Naive B cell (primary cell): ENCODE measurements around the gene KSR2. TPM values are rescaled to one million over a fixed set of nuclear protein-coding genes. Genes with fewer than 3 reads are reported as not detected.

ENCODE experiments used
- ATAC-seq, 2 donors: fragments of 150-1000 bp; cut with Tn5 transposase; 2 replicates each; pipeline ENCODE4 v1.10.0; 2021; ENCODE audit warnings: low read depth in 2 of 2, mild to moderate bottlenecking in 2 of 2, moderate library complexity in 2 of 2
- DNase-seq: peaks from one replicate; pipeline ENCODE4 v3.0.0; 2022
- H3K27ac Mint-ChIP-seq, 6 donors: one replicate each; pipeline ENCODE4 v1.8.0; 2020 to 2022; ENCODE audit warnings: mild to moderate bottlenecking in 6 of 6, mixed read lengths in 6 of 6, moderate library complexity in 5 of 6, inconsistent platforms in 2 of 6
- H3K27me3 Mint-ChIP-seq, 3 donors: one replicate each; pipeline ENCODE4 v1.8.0; 2021 to 2022; ENCODE audit warnings: mixed read lengths in 3 of 3, mild to moderate bottlenecking in 1 of 3
- H3K36me3 Mint-ChIP-seq, 2 donors: one replicate each; pipeline ENCODE4 v1.8.0; 2020 to 2022; ENCODE audit warnings: mixed read lengths in 2 of 2, inconsistent platforms in 1 of 2, mild to moderate bottlenecking in 1 of 2
- H3K4me1 Mint-ChIP-seq, 3 donors: one replicate each; pipeline ENCODE4 v1.8.0; 2020 to 2022; ENCODE audit warnings: mixed read lengths in 3 of 3, inconsistent platforms in 1 of 3, mild to moderate bottlenecking in 1 of 3, moderate library complexity in 1 of 3
- H3K4me3 Mint-ChIP-seq, 8 donors: one replicate each; pipeline ENCODE4 v1.8.0; 2020 to 2022; ENCODE audit warnings: mild to moderate bottlenecking in 8 of 8, mixed read lengths in 8 of 8, moderate library complexity in 8 of 8, inconsistent platforms in 2 of 8
- H3K9me3 Mint-ChIP-seq, 7 donors: one replicate each; pipeline ENCODE4 v1.8.0; 2020 to 2022; ENCODE audit warnings: mixed read lengths in 7 of 7, mild to moderate bottlenecking in 5 of 7, inconsistent platforms in 2 of 7, moderate library complexity in 1 of 7
- polyA plus RNA-seq, 6 donors: library from polyadenylated mRNA; unstranded; fragments of 300-500 nt; fragmentation: Illumina TruSeq; gene quantifications; one replicate each; pipeline ENCODE4 v1.2.3, GENCODE V29; 2021; ENCODE audit warnings: low read depth in 6 of 6

KSR2 gene
- polyA plus RNA-seq, 6 donors from 2014 or later: not detected

DNA sequence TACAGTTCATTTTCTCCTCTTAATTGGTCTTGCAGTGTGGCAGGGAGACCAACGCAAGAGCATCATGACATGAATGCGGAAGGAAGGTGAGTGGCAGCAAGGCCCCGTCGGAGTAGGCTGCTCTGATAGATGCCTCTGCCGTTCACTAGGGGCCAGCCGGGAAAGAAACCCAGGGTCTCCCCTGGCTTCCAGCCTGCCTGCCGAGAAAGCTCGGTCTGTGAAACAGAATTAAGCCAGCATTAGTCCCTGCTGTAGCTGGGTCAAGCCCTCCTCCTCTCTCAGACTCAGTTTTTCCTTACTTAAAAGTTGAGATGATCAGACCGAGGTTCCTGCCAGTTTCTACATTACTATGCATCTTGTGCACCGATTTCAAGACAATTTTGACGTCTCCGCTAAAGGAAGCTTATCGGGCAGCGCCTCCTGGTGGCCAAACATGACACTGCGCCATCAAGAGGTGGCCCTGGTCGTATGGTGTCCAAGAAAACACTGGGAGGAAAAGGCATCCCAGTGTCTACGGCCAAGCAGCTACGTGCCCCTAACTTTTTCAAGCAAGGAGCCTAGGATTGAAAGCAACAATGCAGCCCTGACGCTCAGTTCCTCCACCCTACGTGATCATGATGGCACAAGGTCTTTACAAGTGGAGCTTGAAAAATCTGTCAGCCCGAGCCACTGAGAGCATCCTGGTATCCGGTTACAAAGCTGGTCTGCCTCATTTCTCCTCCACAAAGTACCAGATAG is 131.6 kb downstream of the KSR2 start:
- peak overlapping the region in 5 of 8 donors; percentile 22 to 67 (median 40) for H3K4me3 Mint-ChIP-seq

GRCh38 chr12:117836476-117836875 is 132.3 kb downstream of the KSR2 start:
- ATAC-seq (no peak), DNase-seq (no peak)
- H3K27me3 Mint-ChIP-seq: peaks cover 16 to 23% (median 21%) of the 10 kb centered on the region in 3 donors
- no peaks in the 10 kb centered on the region for H3K36me3 Mint-ChIP-seq
- peaks cover 0 to 9% (median 6%) of the 10 kb centered on the region in 3 donors for H3K4me1 Mint-ChIP-seq
- no peak overlapping the region for H3K27ac Mint-ChIP-seq
- H3K9me3 Mint-ChIP-seq: peaks cover 0 to 2% (median 0%) of the 10 kb centered on the region in 7 donors
- H3K4me3 Mint-ChIP-seq: no peak overlapping the region

More for the DNA sequence above, 131.6 kb downstream of the KSR2 start:
- peak overlapping the region in 1 of 6 donors; percentile 12 for H3K27ac Mint-ChIP-seq
- peak; percentile 35 to 36 for ATAC-seq
- H3K4me1 Mint-ChIP-seq: peaks cover 0 to 9% (median 6%) of the 10 kb centered on the region in 3 donors
- no peaks in the 10 kb centered on the region for H3K36me3 Mint-ChIP-seq
- peaks cover 22 to 23% (median 23%) of the 10 kb centered on the region in 3 donors for H3K27me3 Mint-ChIP-seq
- DNase-seq: peak; percentile 33
- peaks cover 0 to 2% (median 0%) of the 10 kb centered on the region in 7 donors for H3K9me3 Mint-ChIP-seq

DNA sequence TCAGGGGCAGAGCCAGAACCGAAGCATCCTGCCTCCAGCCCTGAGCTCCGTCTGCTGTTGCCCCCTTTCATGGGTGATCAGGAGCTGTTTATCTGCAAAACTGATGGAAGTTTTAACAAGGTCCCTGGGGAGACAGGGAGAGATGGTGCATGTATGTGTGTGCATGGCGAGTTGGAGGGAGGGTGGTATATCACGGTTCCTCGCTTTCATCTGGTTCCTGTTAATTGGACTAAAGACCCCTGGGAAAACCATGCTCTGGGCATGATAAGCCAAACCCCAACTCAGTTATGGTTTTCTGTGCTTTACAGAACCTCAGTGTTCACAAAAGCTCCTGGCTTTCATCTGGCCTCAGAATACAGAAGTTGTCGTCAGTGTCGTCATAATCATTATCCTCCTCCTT is 133.6 kb downstream of the KSR2 start:
- peaks cover 0 to 9% (median 6%) of the 10 kb centered on the region in 3 donors for H3K4me1 Mint-ChIP-seq
- H3K9me3 Mint-ChIP-seq: peaks cover 0 to 12% (median 4%) of the 10 kb centered on the region in 7 donors

DNA sequence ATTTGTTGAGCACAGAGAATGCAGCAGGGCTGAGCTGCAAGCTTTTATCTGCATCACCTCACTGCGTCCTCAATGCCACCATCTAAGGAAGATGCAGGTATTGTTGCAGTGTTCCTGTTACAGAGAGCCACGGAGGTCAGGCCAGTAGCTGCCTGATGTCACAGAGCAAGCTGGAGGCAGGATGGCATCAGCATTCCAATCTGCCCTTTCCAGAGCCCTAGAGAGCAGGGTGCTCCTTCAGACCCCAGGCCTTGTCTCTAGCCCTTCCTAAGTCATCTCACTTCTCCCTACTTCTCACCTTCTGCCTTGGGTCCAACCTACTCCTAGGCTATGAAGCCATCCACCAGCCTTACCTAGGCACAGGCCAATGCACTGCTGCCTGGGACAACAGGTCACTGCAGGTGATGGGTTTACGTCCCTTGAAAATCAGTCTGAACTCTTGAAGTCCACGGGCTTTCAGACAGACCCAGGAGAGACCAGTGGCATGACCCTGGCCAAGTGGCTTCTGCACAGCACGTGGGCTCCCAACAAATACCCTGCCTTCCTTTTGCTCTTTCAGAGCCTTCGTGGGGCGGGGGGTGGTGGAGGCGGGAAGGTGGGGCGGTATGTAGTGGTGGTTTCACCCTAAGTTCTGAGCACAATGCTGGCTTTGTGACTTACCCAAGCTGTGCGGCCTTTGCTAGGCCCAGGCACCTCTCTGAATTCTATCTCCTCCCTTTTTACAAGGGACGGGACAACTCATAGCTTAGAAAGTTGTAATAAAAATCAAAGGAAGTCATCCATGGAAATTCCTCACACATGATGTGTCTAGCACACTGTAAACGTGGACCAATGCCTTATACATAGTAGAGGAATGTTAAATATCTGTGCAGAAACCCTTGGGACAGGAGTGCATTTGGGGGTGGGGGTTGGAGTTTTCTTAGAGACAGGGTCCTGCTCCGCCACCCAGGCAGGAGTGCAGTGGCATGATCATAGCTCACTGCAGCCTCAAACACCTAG is 136.0 kb downstream of the KSR2 start:
- DNase-seq: no peak
- H3K4me3 Mint-ChIP-seq: no peak overlapping the region
- H3K4me1 Mint-ChIP-seq: peaks cover 0 to 9% (median 6%) of the 10 kb centered on the region in 3 donors
- ATAC-seq: no peak
- peaks cover 0 to 10% of the 10 kb centered on the region in 2 donors for H3K36me3 Mint-ChIP-seq
- H3K27me3 Mint-ChIP-seq: peaks cover 15 to 16% (median 16%) of the 10 kb centered on the region in 3 donors
- H3K27ac Mint-ChIP-seq: peak overlapping the region in 1 of 6 donors; percentile 62
- peaks cover 9 to 35% (median 19%) of the 10 kb centered on the region in 7 donors for H3K9me3 Mint-ChIP-seq

More for the DNA sequence above, 133.6 kb downstream of the KSR2 start:
- ATAC-seq (no peak), DNase-seq (no peak)
- Mint-ChIP-seq H3K27me3 (peaks cover 16 to 23% (median 21%) of the 10 kb centered on the region in 3 donors), H3K4me3 (no peak overlapping the region), H3K36me3 (no peaks in the 10 kb centered on the region), H3K27ac (no peak overlapping the region)

- no peaks in the 10 kb centered on the region for H3K4me1 Mint-ChIP-seq
- peaks cover 0 to 3% (median 3%) of the 10 kb centered on the region in 3 donors for H3K27me3 Mint-ChIP-seq
- no peak for DNase-seq
- H3K9me3 Mint-ChIP-seq: peaks cover 9 to 43% (median 20%) of the 10 kb centered on the region in 7 donors
- no peak for ATAC-seq
- H3K4me3 Mint-ChIP-seq: no peak overlapping the region
- H3K36me3 Mint-ChIP-seq: peaks cover 0 to 10% of the 10 kb centered on the region in 2 donors
- no peak overlapping the region for H3K27ac Mint-ChIP-seq
Observed at GRCh38 chr12:117830471-117830870, 138.3 kb downstream of the KSR2 start.

DNA sequence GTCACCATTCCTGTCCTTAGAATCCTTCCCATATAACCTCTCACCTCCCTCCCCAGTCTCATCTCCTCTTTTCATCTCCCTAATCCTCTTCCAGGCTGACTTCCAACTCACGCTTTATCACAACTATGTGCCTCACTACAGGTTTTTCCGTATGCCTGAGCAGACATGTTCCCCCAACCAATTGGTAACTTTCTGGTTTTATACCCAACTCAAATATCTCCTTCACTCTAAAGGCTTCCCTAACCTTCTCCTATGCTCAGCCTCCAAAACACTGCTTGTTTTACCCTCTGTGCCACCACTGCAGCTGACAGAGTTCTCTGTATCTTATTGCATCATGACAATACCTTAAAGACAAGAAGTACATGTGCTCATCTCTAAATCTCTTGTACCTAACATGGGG is 139.7 kb downstream of the KSR2 start:
- Mint-ChIP-seq H3K4me3 (no peak overlapping the region), H3K36me3 (peaks cover 0 to 10% of the 10 kb centered on the region in 2 donors), H3K27me3 (peaks cover 0 to 5% (median 3%) of the 10 kb centered on the region in 3 donors), H3K4me1 (no peaks in the 10 kb centered on the region), H3K9me3 (peaks cover 9 to 43% (median 23%) of the 10 kb centered on the region in 7 donors), H3K27ac (no peak overlapping the region)
- DNase-seq (no peak), ATAC-seq (no peak)

GRCh38 chr12:117827660-117828059 is 141.1 kb downstream of the KSR2 start:
- DNase-seq (no peak), ATAC-seq (no peak)
- H3K27ac Mint-ChIP-seq: no peak overlapping the region
- H3K4me3 Mint-ChIP-seq: no peak overlapping the region
- peaks cover 13 to 43% (median 28%) of the 10 kb centered on the region in 7 donors for H3K9me3 Mint-ChIP-seq
- no peaks in the 10 kb centered on the region for H3K4me1 Mint-ChIP-seq
- H3K36me3 Mint-ChIP-seq: peaks cover 0 to 17% of the 10 kb centered on the region in 2 donors
- H3K27me3 Mint-ChIP-seq: peaks cover 8 to 11% (median 11%) of the 10 kb centered on the region in 3 donors

DNA sequence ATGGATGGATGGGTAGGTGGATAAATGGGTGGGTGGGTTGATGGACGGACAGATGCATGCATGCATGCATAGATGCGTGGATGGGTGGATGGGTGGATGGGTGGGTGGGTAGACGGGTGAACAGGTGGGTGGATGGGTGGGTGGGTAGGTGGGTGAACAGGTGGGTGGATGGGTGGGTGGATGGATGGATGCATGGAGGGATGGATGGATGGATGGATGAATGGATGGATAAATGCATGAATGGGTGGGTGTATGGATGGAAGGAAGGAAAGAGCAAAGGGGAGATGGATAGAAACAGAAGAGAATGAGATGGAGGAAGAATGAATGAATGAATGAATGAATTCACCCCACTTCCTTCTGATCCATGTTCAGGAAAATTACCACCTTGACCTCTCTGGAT is 143.0 kb downstream of the KSR2 start:
- DNase-seq: no peak

GRCh38 chr12:117821480-117822175 is 147.2 kb downstream of the KSR2 start:
- Mint-ChIP-seq H3K9me3 (peaks cover 2 to 21% (median 5%) of the 10 kb centered on the region in 7 donors), H3K4me1 (no peaks in the 10 kb centered on the region), H3K27me3 (peaks cover 8 to 17% (median 10%) of the 10 kb centered on the region in 3 donors), H3K4me3 (no peak overlapping the region), H3K27ac (no peak overlapping the region), H3K36me3 (peaks cover 0 to 8% of the 10 kb centered on the region in 2 donors)
- ATAC-seq (no peak), DNase-seq (no peak)

More for the DNA sequence above, 143.0 kb downstream of the KSR2 start:
- H3K9me3 Mint-ChIP-seq: peaks cover 14 to 37% (median 26%) of the 10 kb centered on the region in 7 donors
- H3K4me1 Mint-ChIP-seq: no peaks in the 10 kb centered on the region
- no peak for ATAC-seq
- no peak overlapping the region for H3K4me3 Mint-ChIP-seq
- peaks cover 0 to 17% of the 10 kb centered on the region in 2 donors for H3K36me3 Mint-ChIP-seq
- no peak overlapping the region for H3K27ac Mint-ChIP-seq
- H3K27me3 Mint-ChIP-seq: peaks cover 8 to 13% (median 12%) of the 10 kb centered on the region in 3 donors

DNA sequence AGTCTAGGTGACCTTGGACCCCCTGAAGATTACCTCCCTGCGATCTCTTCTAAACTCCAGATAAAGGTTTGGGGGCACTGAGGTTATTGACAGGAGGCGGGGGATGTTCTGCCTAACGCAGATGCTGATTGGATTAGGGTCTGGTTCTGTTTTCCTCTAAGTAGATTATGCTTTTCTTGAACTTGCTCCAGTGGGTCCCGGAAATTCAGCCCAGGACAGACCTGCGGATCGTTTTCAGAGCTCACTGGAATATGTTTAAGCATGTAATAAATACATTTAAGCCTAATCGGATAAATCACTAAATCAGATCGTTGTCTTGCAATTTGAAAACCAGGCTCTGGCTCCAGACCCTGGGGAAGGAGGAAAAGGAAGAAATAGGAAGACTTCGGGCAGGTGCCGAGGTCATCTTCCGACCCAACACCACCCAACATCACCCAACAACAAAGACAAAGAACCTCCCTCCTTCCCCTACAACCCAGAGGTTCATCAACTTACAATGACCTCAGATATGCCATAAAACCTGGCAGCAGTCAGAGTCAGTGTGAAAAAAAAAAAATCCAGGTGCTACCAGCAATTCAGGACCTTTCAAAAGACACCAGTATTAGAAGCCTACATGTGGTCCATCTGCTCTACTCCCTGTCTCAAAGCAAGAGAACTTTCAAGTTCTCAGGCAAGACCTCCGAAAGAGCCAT is 148.4 kb downstream of the KSR2 start:
- Mint-ChIP-seq H3K4me1 (no peaks in the 10 kb centered on the region), H3K27me3 (peaks cover 8 to 13% (median 10%) of the 10 kb centered on the region in 3 donors), H3K27ac (no peak overlapping the region), H3K4me3 (no peak overlapping the region), H3K9me3 (peaks cover 2 to 14% (median 6%) of the 10 kb centered on the region in 7 donors), H3K36me3 (peaks cover 0 to 8% of the 10 kb centered on the region in 2 donors)
- DNase-seq (no peak), ATAC-seq (no peak)

DNA sequence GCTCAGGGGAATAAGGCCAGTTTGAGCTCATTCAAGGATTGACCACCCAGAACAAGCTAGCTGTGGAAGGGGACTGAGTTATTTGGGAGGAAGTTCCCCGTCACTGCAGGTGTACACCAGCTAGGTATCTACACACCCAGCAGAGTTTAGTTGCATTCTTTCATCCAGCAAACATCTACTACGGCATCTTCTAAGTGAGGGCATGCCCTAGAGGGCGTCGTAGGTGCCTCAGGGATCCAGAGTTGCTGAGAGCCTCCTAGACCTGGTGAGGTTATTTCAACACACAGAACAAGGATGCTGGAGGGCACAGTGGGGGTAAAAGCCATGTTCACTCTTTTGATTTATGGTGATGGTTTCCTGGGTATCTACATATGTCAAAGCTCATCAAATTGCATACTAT is 149.6 kb downstream of the KSR2 start:
- ATAC-seq: no peak
- DNase-seq: no peak
- Mint-ChIP-seq H3K27me3 (peaks cover 8 to 12% (median 10%) of the 10 kb centered on the region in 3 donors), H3K4me3 (no peak overlapping the region), H3K9me3 (peaks cover 2 to 10% (median 9%) of the 10 kb centered on the region in 7 donors), H3K4me1 (no peaks in the 10 kb centered on the region), H3K36me3 (peaks cover 0 to 8% of the 10 kb centered on the region in 2 donors), H3K27ac (no peak overlapping the region)

DNA sequence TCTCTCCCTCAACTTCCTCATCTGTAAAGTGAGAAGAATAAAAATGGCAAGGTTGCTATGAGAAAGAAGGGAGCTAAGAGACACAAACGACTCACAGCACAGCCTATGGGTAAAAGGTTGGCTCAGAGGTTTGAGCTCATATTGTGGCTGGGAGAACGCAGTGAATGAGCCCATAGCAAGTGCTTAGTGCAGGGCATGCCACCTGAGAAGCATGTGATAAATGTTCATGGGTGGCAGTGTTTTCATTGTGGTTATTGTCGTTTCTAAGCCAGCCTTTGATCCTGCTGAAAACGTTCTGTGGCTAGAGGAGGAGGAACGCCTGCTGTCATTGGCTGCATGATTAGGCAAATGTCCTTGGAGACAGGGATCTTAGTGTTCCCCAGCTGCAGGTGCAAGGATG is 150.4 kb downstream of the KSR2 start:
- H3K27ac Mint-ChIP-seq: no peak overlapping the region

More for the DNA sequence above, 150.4 kb downstream of the KSR2 start:
- Mint-ChIP-seq H3K4me1 (no peaks in the 10 kb centered on the region), H3K9me3 (peaks cover 3 to 14% (median 8%) of the 10 kb centered on the region in 7 donors), H3K4me3 (no peak overlapping the region), H3K36me3 (peaks cover 0 to 7% of the 10 kb centered on the region in 2 donors), H3K27me3 (peaks cover 8 to 12% (median 11%) of the 10 kb centered on the region in 3 donors)
- DNase-seq: no peak
- no peak for ATAC-seq
